DMS53 treated with DMSO at 0.1 percent for 48 hours (cell line): Measurements from ENCODE around the gene ST3GAL5.

ENCODE experiments used
- DNase-seq: peaks from one replicate; lab custom pipeline; 2025; ENCODE audit not compliant: unreplicated experiment; lab: John Stamatoyannopoulos, UW

ST3GAL5 gene

GRCh38 chr2:85793584-85793983 lies 95.2 kb downstream of the ST3GAL5 start:
- no peak for DNase-seq

DNA sequence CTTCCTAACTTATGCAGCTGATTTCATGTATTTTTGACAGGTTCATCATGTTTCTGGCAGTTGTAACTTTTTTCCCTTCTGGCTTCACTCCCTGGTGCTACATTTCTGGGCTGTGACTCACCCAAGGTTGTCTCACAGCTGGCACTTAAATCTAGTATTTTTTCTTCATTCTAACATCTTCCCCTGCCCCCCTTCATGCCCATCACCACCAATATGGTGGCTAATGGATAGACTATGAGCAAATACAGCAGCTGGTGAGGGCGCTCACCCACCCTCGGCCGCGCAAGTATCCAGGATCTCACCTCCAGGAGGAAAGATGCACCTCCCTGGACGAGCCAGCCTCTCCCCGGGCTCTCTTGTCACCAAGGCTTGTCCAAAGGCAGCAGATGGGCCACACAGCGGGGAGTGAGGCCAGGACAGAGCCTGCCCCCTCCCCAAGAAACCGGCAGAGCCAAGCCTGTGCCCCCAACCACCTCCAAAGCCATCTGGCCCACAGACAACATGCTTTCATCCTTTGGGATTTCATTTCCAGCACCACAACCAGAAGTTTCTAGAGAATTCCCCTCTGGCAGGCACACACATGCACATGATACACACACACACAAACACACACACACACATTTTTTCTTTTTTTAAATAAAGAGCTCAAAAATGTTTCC lies 95.9 kb downstream of the ST3GAL5 start:
- DNase-seq, result no peak

GRCh38 chr2:85791704-85792565 lies 96.9 kb downstream of the ST3GAL5 start:
- DNase-seq, result no peak

DNA sequence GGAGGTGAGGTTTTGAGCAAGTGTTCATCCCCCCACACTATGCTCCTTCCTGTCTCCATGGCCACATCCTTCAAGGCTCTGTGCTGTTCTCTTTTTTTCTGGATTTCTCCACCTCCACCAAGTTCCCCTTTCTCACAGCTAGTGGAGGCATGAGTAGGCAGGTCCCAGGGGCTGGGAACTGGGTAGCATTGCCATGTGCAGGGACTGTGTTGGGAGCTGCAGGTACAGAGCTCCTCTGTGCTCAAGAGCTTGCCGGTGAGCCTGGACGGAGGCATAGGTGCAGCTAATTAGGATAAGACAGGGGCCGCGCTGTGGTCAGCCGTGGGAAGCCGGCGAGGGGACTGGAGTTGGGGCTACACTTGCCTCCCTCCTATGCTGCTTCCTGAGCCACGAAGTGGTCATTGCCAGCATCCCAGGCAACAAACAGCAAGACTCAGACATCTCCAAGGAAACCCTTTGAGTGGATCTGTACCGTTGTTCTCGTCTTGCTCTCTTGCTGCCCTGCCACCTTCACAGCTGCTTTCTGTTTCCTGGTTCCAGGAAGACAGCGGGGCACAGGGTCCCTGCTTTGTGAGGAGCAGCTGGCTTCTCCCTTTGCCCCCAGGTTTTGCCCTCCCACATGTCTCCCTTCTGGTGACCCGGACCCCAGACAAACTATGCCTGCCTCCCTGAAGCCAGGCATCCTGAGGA lies 98.1 kb downstream of the ST3GAL5 start:
- no peak for DNase-seq

DNA sequence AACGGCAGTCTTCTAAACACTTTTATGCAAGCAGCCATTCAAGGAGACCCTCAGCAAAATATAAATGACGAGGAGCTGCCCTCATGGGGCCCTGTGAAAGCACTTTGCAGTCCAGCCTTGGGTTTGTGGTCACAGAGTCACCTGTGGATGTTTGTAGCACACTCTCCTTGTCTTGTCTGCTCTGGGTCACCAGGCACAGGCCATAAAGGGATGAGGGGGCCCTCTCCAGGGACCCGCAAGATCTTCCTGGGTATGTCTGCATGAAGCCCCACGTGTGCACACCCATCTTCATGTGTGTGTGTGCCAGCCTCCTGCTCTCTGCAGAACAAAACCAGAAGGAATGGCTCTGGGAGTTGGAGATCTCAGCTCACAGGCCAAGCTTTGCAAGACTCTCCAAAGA lies 98.8 kb downstream of the ST3GAL5 start:
- DNase-seq, result no peak

DNA sequence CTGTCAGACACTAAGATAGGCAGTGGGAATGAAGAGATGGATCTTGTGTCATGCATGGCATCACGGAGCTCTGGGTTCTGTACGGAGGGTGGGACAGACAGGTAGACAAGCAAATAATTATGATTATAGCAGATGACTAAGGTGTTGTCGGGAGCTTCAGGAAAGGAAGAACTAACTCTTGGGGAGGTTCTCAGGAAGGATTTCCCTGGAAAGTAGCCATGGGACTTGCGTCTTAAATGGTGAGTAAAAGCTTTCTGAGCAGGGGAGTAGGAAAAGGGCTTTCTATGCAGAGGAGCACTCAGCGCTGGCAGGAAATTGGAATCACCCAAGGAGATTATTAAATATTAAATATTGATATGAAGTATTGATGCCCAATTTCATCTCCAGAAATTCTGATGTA lies 99.5 kb downstream of the ST3GAL5 start:
- DNase-seq, result no peak

DNA sequence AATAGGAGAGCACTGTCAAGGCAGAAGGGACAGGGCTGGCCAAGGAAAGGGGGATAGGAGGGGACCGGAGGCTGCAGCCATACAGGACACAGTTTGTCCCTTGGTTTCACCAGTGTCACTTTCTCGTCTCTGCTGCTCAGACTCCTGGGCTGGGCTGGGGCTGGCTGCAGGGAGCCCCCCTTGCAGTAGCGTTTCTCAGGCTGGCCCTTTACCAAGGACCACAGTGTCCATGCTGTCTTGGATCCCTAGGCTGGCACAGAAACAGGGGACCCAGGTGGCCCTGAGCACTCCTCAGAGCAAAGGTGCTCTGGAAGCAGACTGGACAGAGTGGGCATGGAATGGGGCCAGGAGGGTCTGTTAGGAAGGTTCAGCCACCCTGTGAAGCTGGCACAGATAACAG lies 100.2 kb downstream of the ST3GAL5 start:
- no peak for DNase-seq

GRCh38 chr2:85787981-85788340 lies 100.8 kb downstream of the ST3GAL5 start:
- no peak for DNase-seq

DNA sequence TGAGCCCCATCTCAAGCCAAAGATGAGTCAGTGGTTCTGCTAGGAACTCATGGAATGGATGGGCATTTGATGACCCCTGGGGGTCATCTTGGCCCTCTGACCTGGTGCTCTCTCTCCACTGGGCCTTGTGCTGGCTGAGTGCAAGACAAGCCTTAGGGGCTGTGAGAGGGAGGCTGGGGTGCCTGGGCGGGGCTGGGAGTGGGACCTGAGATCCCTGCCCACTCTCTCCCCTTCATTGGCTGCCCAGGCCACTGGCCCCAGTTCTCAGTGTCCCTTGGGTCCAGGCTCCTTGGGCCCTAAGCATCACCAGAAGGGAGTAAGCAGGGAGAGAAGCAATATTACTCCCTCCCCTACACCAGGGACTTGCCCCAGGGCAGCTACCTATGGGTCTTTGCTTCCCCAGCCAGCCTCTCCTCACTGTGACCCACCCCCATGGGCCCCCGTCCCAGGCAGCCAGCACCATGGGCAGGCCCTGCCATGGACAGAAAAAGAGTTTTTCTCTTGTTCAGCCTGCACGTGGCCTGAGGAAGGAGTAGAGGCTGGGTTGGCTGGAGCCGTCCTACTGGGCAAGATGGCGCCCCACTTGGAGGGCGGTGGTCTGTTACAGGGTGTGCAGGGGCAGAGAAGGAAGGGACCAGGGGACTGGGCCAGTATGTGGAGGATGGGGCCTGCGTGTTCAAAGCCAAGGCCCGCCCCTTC lies 101.4 kb downstream of the ST3GAL5 start:
- DNase-seq, result no peak
